NCI-H1436 treated with DMSO at 0.1 percent for 48 hours (cell line): Measurements from ENCODE around the gene KCNJ2.

Experiments
- DNase-seq: peaks from one replicate; lab custom pipeline; 2025; lab: John Stamatoyannopoulos, UW

KCNJ2 gene

GRCh38 chr17:70168977-70169708 lies at the start of gene KCNJ2:
Gene KCNJ2, plus strand, starts transcription at chr17:70169532. Its CDS starts 5,508 bp downstream, at chr17:70175040.
- DNase-seq, result peak; percentile 37

GRCh38 chr17:70119545-70119944 lies 49.8 kb upstream of the KCNJ2 start:
- DNase-seq, result no peak

- DNase-seq, result no peak
Measured at GRCh38 chr17:70119983-70120382, 49.3 kb upstream of the KCNJ2 start.

- DNase-seq, result no peak
Measured at GRCh38 chr17:70120425-70120824, 48.9 kb upstream of the KCNJ2 start.

- DNase-seq, result no peak
Measured at GRCh38 chr17:70121126-70121525, 48.2 kb upstream of the KCNJ2 start.

GRCh38 chr17:70123193-70123592 lies 46.1 kb upstream of the KCNJ2 start:
- no peak for DNase-seq

- no peak for DNase-seq
Measured at GRCh38 chr17:70124723-70125122, 44.6 kb upstream of the KCNJ2 start.

GRCh38 chr17:70127221-70127873 lies 42.0 kb upstream of the KCNJ2 start:
- DNase-seq, result no peak

- DNase-seq, result no peak
Measured at GRCh38 chr17:70128727-70129238, 40.5 kb upstream of the KCNJ2 start.

- no peak for DNase-seq
Measured at GRCh38 chr17:70130289-70130688, 39.0 kb upstream of the KCNJ2 start.

- DNase-seq, result no peak
Measured at GRCh38 chr17:70132505-70132904, 36.8 kb upstream of the KCNJ2 start.

GRCh38 chr17:70134042-70134441 lies 35.3 kb upstream of the KCNJ2 start:
- no peak for DNase-seq

GRCh38 chr17:70134777-70135176 lies 34.6 kb upstream of the KCNJ2 start:
- DNase-seq, result no peak

- DNase-seq, result no peak
Measured at GRCh38 chr17:70136131-70136530, 33.2 kb upstream of the KCNJ2 start.

- no peak for DNase-seq
Measured at GRCh38 chr17:70137451-70138230, 31.7 kb upstream of the KCNJ2 start.

- DNase-seq, result no peak
Measured at GRCh38 chr17:70138291-70138865, 31.0 kb upstream of the KCNJ2 start.

GRCh38 chr17:70139449-70139993 lies 29.8 kb upstream of the KCNJ2 start:
- DNase-seq, result no peak

- no peak for DNase-seq
Measured at GRCh38 chr17:70144260-70144846, 25.0 kb upstream of the KCNJ2 start.

GRCh38 chr17:70153210-70153609 lies 16.1 kb upstream of the KCNJ2 start:
- DNase-seq, result no peak

- DNase-seq, result no peak
Measured at GRCh38 chr17:70157151-70157550, 12.2 kb upstream of the KCNJ2 start.

GRCh38 chr17:70158180-70158579 lies 11.2 kb upstream of the KCNJ2 start:
- DNase-seq, result no peak

- no peak for DNase-seq
Measured at GRCh38 chr17:70158591-70158990, 10.7 kb upstream of the KCNJ2 start.
